ENCODE data around the gene ITPRIPL2.

- TF ChIP-seq, protein P1, sequence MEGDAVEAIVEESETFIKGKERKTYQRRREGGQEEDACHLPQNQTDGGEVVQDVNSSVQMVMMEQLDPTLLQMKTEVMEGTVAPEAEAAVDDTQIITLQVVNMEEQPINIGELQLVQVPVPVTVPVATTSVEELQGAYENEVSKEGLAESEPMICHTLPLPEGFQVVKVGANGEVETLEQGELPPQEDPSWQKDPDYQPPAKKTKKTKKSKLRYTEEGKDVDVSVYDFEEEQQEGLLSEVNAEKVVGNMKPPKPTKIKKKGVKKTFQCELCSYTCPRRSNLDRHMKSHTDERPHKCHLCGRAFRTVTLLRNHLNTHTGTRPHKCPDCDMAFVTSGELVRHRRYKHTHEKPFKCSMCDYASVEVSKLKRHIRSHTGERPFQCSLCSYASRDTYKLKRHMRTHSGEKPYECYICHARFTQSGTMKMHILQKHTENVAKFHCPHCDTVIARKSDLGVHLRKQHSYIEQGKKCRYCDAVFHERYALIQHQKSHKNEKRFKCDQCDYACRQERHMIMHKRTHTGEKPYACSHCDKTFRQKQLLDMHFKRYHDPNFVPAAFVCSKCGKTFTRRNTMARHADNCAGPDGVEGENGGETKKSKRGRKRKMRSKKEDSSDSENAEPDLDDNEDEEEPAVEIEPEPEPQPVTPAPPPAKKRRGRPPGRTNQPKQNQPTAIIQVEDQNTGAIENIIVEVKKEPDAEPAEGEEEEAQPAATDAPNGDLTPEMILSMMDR (IDR thresholded peaks at IDR 0.05), result no peak
- no peak for TF ChIP-seq POLR2AphosphoS5 (IDR thresholded peaks at IDR 0.05; ENCODE audit: insufficient read depth in 1 of 2, low read depth in 1 of 2)
Observed at GRCh38 chr16:19147627-19148026, 33.9 kb downstream of the ITPRIPL2 start.

Measured in vagina (tissue), 2 donors.